GM12801 (cell line): ENCODE results near the gene TNRC18.

ENCODE experiments used
- CTCF ChIP-seq: IDR thresholded peaks from one replicate; pipeline ENCODE4 v1.5.1; 2011; ENCODE audit warnings: control low read depth; ENCODE audit not compliant: insufficient read length; ENCODE audit errors: extremely low read depth

The TNRC18 gene

GRCh38 chr7:5303061-5303460, 120.6 kb downstream of the TNRC18 start:
- no peak for TF ChIP-seq CTCF

DNA sequence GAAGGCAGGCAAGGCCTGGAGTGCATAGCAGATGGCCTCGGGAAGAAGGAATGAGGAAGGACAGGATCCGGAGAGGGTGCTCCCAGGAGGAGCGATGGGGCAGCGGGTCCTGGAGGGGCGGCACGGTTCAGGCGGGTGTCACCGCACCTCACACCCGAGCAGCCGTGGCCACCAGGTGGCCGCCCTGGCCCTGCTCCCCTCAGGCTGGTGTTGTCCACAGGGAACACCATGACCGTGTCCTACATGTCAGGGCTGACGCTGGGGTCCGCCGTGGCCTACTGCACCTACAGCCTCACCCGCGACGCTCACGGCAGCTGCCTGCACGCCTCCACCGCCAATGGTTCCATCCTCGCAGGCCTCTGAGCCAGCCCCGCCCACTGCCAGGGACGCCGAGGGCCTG, 121.1 kb downstream of the TNRC18 start:
- no peak for TF ChIP-seq CTCF

DNA sequence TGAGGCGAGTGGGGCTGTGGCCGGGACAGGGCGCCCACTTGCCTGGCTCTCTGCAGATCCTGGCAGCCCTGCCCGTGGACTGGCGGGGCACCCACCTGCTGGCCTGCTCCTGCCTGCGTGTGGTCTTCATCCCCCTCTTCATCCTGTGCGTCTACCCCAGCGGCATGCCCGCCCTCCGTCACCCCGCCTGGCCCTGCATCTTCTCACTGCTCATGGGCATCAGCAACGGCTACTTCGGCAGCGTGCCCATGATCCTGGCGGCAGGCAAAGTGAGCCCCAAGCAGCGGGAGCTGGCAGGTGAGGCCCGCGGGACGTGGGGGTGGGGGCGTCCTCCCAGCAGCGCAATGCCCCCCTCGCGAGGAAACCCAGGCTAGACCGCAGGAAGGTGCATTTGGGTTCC, 123.3 kb downstream of the TNRC18 start:
- TF ChIP-seq CTCF, result no peak

DNA sequence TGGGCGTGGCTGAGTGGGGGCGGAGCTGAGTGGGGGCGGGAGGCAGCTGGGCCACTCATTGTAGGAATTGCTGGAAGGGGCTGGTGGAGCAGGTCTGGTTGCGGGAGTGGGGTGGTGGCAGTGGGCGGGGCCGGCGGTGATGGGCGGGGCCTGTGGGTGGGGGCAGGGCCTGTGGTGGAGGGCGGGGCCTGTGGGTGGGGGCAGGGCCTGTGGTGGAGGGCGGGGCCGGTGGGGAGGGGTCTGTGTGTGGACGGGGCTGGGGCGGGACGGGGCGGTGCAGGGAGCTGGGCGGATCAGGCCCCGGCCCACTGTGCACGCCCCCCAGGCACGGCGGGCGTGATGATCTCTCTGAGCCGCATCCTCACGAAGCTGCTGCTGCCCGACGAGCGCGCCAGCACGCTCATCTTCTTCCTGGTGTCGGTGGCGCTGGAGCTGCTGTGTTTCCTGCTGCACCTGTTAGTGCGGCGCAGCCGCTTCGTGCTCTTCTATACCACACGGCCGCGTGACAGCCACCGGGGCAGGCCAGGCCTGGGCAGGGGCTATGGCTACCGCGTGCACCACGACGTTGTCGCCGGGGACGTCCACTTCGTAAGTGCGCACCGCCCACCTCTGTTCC, 126.9 kb downstream of the TNRC18 start:
- no peak for TF ChIP-seq CTCF

- TF ChIP-seq CTCF, result no peak
These were observed 127.5 kb downstream of the TNRC18 start for GRCh38 chr7:5296015-5296610.

DNA sequence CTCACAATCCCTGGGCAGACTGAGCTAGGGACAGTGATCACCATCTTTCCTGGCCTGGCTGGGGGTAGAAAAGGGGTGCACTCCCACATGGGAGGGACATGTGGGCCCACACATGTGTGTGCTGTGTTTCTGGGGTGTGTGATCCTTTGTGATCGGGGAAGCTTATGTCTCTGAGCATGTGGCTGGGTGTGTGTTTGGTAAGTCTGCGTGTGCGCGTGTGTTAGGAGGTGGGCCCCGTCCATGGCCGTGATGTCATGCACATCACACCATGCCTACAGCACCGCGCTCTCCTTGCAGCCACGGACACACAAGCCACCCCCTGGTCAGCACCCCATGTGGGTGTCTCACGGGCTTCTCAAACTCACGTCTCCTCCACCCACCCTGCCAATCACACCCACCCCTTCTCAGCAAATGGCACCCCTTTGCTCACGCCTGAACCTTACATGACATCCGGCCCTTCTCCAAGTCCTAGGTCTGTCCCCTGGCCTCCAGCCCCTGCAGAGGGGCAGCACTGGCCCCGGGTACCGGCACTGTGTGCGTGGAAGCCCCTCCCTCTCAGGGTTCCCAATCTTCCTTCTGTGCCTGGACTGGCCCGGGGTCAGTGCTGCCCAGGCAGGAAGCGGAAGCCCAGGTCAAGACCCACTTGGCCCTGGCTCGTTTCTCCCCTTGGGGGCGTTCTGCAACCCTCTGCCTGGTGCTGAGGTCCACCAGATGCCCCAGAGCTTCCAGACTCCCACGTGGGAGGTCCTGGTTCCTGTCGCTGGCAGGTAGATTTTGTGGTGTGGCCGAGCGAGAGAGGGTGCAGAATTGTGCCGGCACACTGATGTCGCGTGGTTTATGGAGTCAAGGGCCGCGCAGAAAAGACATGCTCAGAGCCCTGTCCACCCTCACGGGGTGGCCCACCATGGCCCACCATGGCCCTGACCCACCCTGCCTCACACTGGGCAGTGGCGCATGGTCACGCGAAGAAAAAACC, 128.3 kb downstream of the TNRC18 start:
- no peak for TF ChIP-seq CTCF
